ENCODE results near the gene ENTHD1.

Gene ENTHD1

GRCh38 chr22:39729141-39729934 is 164.2 kb downstream of the ENTHD1 start:
- H3K27ac ChIP-seq, result no peak overlapping the region
- TF ChIP-seq ZFX (IDR thresholded peaks at IDR 0.05) (no peak), CTCF (conservative IDR thresholded peaks at IDR 0.05) (no peak)

DNA sequence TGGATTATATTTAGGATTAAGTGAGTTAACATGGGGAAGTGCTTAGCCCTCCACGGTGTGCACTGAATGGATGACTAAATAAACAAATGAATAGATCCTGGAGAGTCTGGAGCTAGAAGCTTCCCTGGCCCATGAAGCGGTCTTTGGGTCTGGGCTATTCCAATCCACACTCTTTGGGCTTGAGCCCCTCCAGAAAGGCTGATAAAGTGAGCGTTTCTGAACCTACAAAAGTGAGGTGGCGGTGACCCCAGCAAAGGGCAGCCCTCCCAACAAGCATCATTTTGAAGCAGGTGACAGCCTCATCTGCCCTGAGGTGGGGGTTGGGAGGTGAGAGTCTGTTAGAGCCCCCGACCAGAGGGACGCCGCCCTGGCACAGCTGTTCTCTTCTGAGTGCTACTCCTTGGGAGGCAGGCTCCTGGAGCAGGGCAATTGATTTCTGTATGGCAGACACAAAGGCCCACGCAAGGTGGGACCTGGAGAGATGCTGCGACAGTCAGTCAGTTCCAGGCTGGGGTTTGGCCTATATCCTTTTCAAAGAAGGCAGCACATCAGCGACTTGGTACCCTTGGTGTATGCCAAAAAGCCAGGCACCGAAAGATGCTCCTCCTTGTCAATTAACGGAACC is 165.2 kb downstream of the ENTHD1 start:
- TF ChIP-seq CTCF (conservative IDR thresholded peaks at IDR 0.05) (no peak), ZFX (IDR thresholded peaks at IDR 0.05) (no peak)
- H3K27ac ChIP-seq, result no peak overlapping the region

DNA sequence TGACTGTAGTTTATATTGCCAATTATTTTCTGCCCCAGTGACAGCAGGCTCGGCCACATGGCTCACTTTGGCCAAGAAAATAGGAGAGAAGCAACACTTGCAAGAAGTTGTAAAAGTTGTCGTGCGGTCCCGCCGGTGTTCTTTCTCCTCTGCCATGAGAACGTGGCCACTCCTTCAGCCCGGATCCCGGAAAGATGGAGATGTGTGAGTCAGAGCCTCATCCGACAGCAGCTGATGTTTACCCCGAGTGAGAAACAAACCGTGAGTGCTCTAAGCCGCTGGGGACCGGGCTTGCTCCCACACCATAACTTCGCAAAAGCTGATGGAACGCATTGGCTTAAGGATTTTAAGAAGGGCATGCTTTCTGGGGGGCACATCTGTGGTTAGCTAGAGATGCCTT is 166.0 kb downstream of the ENTHD1 start:
- H3K27ac ChIP-seq, result no peak overlapping the region

DNA sequence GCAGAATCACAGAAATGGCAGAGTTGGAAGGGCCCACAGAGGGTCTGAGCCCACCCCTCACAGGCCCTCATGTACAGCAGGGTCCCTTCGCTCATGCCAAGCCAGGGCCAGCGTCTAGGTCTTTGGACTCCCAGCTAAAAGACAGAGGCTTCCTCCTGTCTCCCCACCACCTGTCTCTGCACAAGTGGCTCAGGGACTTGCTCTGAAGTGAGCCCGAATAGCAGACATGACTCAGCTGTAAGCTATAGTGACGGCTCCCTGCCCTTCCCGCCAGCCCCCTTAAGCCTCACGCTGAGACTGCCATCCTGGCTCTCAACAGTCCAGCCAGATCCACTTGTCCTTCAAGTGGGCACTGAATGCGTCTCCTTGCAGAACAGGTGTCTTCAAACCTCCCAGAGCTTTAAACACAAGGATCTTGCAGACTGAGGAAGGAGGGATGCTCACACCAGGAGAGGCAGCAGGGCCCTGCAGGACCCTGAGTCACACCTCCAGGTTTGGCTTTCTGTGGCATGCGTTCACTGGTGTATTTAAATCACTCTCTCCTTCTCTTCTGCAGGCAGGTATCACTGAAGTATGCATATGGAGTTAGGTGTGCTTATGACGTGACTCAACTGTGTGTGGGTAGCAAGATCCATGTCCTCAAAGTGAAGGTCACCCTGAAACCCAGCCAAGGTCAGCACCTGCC is 168.1 kb downstream of the ENTHD1 start:
- TF ChIP-seq ZFX (IDR thresholded peaks at IDR 0.05) (no peak), CTCF (conservative IDR thresholded peaks at IDR 0.05) (no peak)
- H3K27ac ChIP-seq, result no peak overlapping the region

More for the DNA sequence above, 166.0 kb downstream of the ENTHD1 start:
- TF ChIP-seq CTCF (conservative IDR thresholded peaks at IDR 0.05), result no peak

DNA sequence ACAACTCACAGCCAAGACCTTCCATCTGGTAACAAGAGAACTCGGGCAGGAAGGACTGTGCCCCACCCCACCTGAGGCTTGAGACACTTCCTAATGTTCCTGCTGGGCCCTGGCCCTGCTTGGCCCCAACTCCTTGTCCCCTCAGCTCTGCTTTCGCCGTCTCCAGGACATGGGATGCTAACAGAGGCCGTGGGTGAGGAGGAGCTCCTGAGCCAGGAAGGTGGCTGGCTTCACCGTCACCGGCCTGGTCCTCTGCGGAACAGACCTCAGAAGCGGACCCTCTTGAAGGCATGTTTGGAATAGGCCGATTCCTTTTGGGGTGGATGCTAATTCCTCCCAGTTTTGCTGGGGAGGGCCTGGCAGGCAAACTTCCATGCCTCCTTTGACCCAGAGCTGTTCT is 168.7 kb downstream of the ENTHD1 start:
- TF ChIP-seq CTCF (conservative IDR thresholded peaks at IDR 0.05), result no peak
- TF ChIP-seq ZFX (IDR thresholded peaks at IDR 0.05), result no peak
- H3K27ac ChIP-seq, result no peak overlapping the region

DNA sequence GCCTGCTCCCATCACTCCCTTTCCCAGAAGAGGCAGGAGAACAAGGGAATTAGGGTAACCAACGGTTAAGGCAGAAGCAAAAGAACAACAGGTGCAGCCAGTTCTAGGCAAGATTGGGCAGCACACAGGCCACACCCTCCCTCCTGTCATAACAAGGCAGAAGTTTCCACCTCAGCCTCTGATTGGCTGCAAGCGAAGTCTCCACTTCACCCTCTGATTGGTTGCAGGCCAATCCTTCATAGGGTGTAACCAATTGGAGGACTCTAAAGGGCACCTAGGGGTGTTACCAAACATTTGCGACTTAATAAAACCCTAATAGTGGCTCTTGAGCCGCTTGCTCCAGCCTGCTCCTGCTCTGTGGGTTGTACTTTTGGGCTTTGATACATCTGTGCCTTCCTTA is 169.2 kb downstream of the ENTHD1 start:
- no peak for TF ChIP-seq CTCF (conservative IDR thresholded peaks at IDR 0.05)
- no peak for TF ChIP-seq ZFX (IDR thresholded peaks at IDR 0.05)
- no peak overlapping the region for H3K27ac ChIP-seq

GRCh38 chr22:39723899-39724351 is 169.6 kb downstream of the ENTHD1 start:
- no peak for TF ChIP-seq CTCF (conservative IDR thresholded peaks at IDR 0.05)

More at GRCh38 chr22:39723899-39724351, 169.6 kb downstream of the ENTHD1 start:
- no peak overlapping the region for H3K27ac ChIP-seq

Measured in C4-2B (cell line).